NCI-H1417 (cell line): ENCODE data around the gene DIP2C.
"Not testable (repeated sequence)": the region's sequence is repeated elsewhere in the genome, so short reads cannot be mapped to it uniquely, and the experiment has no call there.

Experiments
- DNase-seq, 3 experiments: peaks; one replicate each; lab custom pipeline; 2025; lab: John Stamatoyannopoulos, UW

The DIP2C gene

GRCh38 chr10:329361-330099, 359.9 kb downstream of the DIP2C start:
- DNase-seq: peak in 2 of 3 experiments; percentile 3 to 64

GRCh38 chr10:327889-328852, 361.3 kb downstream of the DIP2C start:
- DNase-seq: no peak

GRCh38 chr10:326894-327635, 362.4 kb downstream of the DIP2C start:
- DNase-seq: no peak

- DNase-seq: no peak
Observed at GRCh38 chr10:326350-326749, 363.1 kb downstream of the DIP2C start.

GRCh38 chr10:325282-325681, 364.2 kb downstream of the DIP2C start:
- DNase-seq: no peak

GRCh38 chr10:324593-324992, 364.9 kb downstream of the DIP2C start:
- DNase-seq: no peak

- no peak for DNase-seq
Observed at GRCh38 chr10:323651-324293, 365.7 kb downstream of the DIP2C start.

GRCh38 chr10:323046-323445, 366.4 kb downstream of the DIP2C start:
- DNase-seq: not testable (repeated sequence)

GRCh38 chr10:320771-321170, 368.7 kb downstream of the DIP2C start:
- no peak for DNase-seq

GRCh38 chr10:317926-318325, 371.5 kb downstream of the DIP2C start:
- DNase-seq: no peak

GRCh38 chr10:317271-317769, 372.1 kb downstream of the DIP2C start:
- DNase-seq: no peak

GRCh38 chr10:316390-316789, 373.1 kb downstream of the DIP2C start:
- no peak for DNase-seq

GRCh38 chr10:314871-315270, 374.6 kb downstream of the DIP2C start:
- no peak for DNase-seq

- DNase-seq: no peak
Observed at GRCh38 chr10:314381-314780, 375.1 kb downstream of the DIP2C start.

- no peak for DNase-seq
Observed at GRCh38 chr10:311901-312665, 377.4 kb downstream of the DIP2C start.

GRCh38 chr10:310976-311639, 378.4 kb downstream of the DIP2C start:
- DNase-seq: no peak

- DNase-seq: no peak
Observed at GRCh38 chr10:310371-310770, 379.1 kb downstream of the DIP2C start.

- DNase-seq: no peak
Observed at GRCh38 chr10:308572-309085, 380.8 kb downstream of the DIP2C start.

- no peak for DNase-seq
Observed at GRCh38 chr10:308101-308500, 381.4 kb downstream of the DIP2C start.

GRCh38 chr10:307659-308058, 381.8 kb downstream of the DIP2C start:
- no peak for DNase-seq
